RWPE1 (cell line): Measurements from ENCODE around the gene CCDC182.

Experiments used
- CTCF ChIA-PET: fragments of 350-600 bp; sonication (Branson Sonifier 250); formaldehyde crosslinking; extraction: SDS; loops from one replicate; lab custom pipeline; 2021; lab: Yijun Ruan, JAX
- POLR2A ChIA-PET: fragments of 400-600 bp; formaldehyde crosslinking; extraction: SDS; loops from one replicate; lab custom pipeline; 2020; ENCODE audit warnings: antibody characterized with exemption; ENCODE audit not compliant: low non-redundant PET; lab: Yijun Ruan, JAX
- DNase-seq: peaks from one replicate; pipeline ENCODE4 v3.0.0; 2012; ENCODE audit warnings: low spot score
- H3K27ac ChIP-seq: fragments of 450-650 bp; 2 replicates; pipeline ENCODE4 v1.5.1; 2017
- TF ChIP-seq, protein P1 (sequence below): fragments of 450-650 bp; conservative IDR thresholded peaks from 2 replicates; pipeline ENCODE4 v1.5.1; 2017; ENCODE audit warnings: low read depth, mild to moderate bottlenecking

Gene CCDC182

DNA sequence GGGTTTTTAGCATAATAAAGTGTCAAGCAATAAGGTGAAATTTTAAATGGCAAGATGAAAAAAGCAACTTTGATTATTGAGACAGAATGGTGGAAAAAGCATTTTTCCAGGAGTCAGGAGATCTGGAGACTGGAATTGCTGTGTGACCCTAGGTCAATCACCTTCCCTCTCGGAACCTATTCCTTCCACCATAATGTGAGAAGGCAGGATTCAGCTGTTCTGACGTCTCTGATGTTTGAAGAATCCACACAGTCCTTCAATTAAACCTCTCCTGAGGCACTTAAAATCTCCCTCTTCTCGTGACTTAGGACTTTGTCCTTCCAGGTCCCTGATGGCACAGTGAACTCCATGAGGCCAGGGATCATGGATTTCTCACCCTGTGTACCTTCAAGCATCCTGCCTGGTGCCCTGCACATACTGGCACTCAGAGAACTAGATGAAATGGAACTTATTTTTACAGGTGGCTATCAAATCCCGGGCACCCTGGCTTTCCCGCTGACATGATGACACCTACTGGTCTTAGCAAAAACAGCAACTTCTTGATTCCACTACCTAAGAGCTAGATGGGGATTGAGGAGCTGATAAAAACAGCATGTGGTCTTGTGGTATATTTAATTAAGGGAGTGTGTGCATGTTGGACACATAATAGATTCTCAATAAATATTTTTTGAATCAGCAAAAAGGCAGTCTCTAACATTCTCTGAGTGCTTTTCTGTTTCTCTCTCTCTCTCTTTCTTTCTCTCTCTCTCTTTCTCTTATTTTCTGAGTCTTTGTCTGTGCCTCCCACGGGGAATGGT is 2.3 kb upstream of the CCDC182 start:
- POLR2A ChIA-PET: no interaction called here
- CTCF ChIA-PET: interaction anchor here (0.5 to 1.4 kb wide), 10 partner anchors 10 to 915 kb away, joined by 3 to 8 read pairs (median 3); no protein-coding TSS in a partner anchor

DNA sequence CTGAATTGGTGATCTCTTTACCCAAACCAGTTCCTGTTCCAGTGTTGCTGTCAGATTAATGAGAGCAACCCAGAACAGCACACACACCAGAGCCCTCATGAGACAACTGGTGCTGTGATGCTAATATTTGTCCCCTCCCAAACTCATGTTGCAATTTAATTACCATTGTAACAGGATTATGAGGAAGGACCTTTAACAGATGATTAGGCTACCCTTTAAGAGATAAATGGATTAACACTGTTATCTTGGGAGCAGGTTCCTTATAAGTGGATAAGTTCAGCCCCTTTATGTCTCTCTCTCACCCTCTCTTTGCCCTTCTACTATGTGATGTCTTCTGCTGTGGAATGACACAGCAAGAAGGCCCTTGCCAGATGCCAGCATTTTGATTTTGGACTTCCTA is 1.1 kb upstream of the CCDC182 start:
- DNase-seq: no peak
- no peak overlapping the region for H3K27ac ChIP-seq
- TF ChIP-seq, protein P1, sequence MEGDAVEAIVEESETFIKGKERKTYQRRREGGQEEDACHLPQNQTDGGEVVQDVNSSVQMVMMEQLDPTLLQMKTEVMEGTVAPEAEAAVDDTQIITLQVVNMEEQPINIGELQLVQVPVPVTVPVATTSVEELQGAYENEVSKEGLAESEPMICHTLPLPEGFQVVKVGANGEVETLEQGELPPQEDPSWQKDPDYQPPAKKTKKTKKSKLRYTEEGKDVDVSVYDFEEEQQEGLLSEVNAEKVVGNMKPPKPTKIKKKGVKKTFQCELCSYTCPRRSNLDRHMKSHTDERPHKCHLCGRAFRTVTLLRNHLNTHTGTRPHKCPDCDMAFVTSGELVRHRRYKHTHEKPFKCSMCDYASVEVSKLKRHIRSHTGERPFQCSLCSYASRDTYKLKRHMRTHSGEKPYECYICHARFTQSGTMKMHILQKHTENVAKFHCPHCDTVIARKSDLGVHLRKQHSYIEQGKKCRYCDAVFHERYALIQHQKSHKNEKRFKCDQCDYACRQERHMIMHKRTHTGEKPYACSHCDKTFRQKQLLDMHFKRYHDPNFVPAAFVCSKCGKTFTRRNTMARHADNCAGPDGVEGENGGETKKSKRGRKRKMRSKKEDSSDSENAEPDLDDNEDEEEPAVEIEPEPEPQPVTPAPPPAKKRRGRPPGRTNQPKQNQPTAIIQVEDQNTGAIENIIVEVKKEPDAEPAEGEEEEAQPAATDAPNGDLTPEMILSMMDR: no peak
- CTCF ChIA-PET: interaction anchor here (0.6 to 1.1 kb wide), 2 partner anchors 74 to 615 kb away, joined by 3 read pairs; no protein-coding TSS in a partner anchor
- POLR2A ChIA-PET: no interaction called here

More for the DNA sequence above, 2.3 kb upstream of the CCDC182 start:
- no peak overlapping the region for H3K27ac ChIP-seq
- TF ChIP-seq, protein P1: peak; percentile 88
- peak; percentile 67 for DNase-seq

DNA sequence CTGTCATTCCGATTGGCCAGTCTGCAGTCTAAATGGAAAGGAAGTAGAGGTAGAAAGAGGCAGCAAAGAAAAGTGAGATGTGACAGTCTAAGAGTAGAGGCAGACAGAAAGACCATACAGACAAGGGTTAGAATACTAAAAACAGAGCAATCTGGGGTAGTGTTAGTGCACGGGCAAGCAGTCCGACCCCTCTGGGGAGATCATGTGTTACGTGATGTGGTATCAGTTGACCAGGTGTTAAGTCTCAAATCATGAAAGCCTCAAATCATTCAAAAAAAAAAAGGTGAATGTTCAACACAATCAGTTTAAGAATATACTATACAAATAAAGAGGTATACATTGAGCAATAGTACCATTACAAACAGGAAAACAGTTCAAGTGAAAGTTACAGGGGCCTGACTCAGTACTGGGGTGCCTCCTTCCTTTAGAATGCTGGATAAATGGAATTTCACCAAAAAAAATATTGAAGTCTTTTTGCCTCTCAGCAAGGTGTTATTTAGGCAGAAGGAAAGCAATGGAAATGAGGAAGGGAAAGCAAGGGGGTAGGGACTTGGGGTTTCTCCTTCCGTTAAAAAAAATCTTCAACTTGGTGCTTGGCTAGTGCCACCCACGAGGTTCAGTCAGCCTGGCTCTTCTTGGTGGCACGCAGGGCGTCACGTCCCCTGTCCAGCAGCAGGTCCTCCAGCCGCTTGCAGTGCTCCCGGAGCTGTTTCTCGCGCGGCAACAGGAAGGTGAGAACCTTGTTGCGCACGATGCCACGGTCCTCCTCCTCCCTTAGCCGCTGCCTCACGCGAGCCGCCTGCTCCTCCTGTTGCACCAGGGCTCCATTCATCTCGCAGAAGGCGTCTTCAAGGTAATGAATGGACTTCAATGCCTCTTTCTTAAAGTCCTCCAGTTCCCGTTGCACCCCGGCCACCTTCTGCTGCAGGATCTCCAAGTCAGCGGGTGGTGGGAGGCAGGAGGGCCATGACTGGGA is 616 bp downstream of the CCDC182 start:
- ChIA-PET POLR2A (no interaction called here), CTCF (interaction anchor here (1.0 kb wide), 1 partner anchor 84 kb away, joined by 5 read pairs; no protein-coding TSS in a partner anchor)
- TF ChIP-seq, protein P1: no peak
- no peak overlapping the region for H3K27ac ChIP-seq
- DNase-seq: no peak

DNA sequence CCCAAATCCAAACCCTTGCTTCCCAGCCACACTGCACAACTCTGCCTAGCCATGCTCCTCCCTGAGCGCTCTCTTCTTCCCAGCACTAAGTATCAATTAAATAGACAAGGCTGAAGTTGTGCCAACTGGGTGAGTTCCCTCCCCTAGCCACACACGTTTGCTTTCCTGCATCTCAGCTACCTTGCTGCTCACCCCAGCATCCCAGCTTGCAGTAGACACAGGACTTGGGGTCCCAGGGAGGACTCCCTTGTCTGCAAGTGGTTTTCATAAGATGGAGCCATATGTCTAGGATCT is 4.9 kb downstream of the CCDC182 start:
- ChIA-PET CTCF (interaction anchor here (0.6 to 1.9 kb wide), 10 partner anchors 10 to 568 kb away, joined by 3 to 8 read pairs (median 4); no protein-coding TSS in a partner anchor), POLR2A (no interaction called here)
- DNase-seq: no peak
- no peak overlapping the region for H3K27ac ChIP-seq
- TF ChIP-seq, protein P1: no peak

DNA sequence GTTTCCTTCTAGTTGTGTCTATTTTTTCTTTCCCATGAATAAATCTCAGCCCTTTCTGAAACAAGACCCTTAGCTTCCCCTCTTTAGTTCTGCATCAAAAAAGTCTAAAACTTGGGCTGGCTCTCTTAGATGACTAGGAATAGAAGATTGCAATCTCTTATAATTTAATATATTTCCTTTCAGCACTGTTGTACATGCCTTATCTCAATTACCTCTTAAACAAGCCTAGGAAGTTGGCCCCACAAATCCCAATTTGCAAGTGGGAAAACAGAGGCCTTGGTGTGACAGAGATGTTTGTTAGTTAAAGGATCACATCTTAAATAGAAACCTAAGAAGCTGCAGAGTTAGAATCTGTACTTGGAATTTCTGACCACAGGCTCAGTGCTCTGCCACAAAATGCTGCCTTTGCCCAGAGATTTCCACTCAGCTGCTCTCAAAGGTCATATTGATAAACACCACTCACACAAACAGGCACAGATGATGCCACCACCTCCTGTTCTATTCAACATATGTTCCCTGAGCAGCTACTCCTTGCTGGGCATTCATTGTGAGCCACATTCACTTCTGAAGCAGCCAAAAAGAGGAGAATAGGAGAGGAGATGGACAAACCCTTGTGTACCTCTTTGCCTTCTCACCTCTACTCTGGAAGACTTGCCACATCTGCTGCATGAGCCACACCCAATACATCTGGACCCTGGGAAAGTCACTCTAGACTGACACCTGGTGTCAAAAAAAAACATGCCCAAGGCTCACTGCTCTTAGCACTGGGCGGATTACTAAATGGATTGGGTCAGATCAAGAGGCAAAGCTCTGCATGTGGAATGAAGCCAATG is 5.5 kb downstream of the CCDC182 start:
- TF ChIP-seq, protein P1: peak; percentile 51
- H3K27ac ChIP-seq: no peak overlapping the region
- ChIA-PET POLR2A (no interaction called here), CTCF (interaction anchor here (0.6 to 1.9 kb wide), 9 partner anchors 11 to 562 kb away, joined by 3 to 8 read pairs (median 4); no protein-coding TSS in a partner anchor)
- DNase-seq: peak; percentile 50
